Epithelial cell of proximal tubule (primary cell): ENCODE results near the gene RAD51B. TPM values are rescaled to one million over a fixed set of nuclear protein-coding genes. Genes with fewer than 3 reads are reported as not detected.

ENCODE experiments used
- DNase-seq: peaks from one replicate; pipeline ENCODE4 v3.0.0-alpha.2; 2011; ENCODE audit warnings: low read depth
- H3K4me3 ChIP-seq: 2 replicates; pipeline ENCODE4 v1.5.1; 2011; ENCODE audit warnings: low read depth, mild to moderate bottlenecking, low read length
- CTCF ChIP-seq: conservative IDR thresholded peaks from 2 replicates; pipeline ENCODE4 v1.5.1; 2012; ENCODE audit warnings: low read depth, mild to moderate bottlenecking, low read length
- total RNA-seq: library from RNA; depleted of rRNA; stranded (reverse); fragments of >200 nt; gene quantifications from 2 replicates; pipeline ENCODE4 v1.2.3, GENCODE V29; 2015

RAD51B gene
- total RNA-seq, 1 donor from 2014 or later: 6.3 TPM

GRCh38 chr14:68729556-68729955 lies 910.0 kb downstream of the RAD51B start:
- H3K4me3 ChIP-seq: no peak overlapping the region
- no peak for DNase-seq
- TF ChIP-seq CTCF: no peak

- no peak for TF ChIP-seq CTCF
- H3K4me3 ChIP-seq: no peak overlapping the region
- DNase-seq: no peak
Measured at GRCh38 chr14:68730348-68730747, 910.8 kb downstream of the RAD51B start.

GRCh38 chr14:68730811-68731425 lies 911.3 kb downstream of the RAD51B start:
- TF ChIP-seq CTCF: no peak
- DNase-seq: no peak
- no peak overlapping the region for H3K4me3 ChIP-seq

- TF ChIP-seq CTCF: no peak
- no peak for DNase-seq
- H3K4me3 ChIP-seq: no peak overlapping the region
Measured at GRCh38 chr14:68733086-68733914, 913.7 kb downstream of the RAD51B start.

- no peak overlapping the region for H3K4me3 ChIP-seq
- TF ChIP-seq CTCF: no peak
- DNase-seq: no peak
Measured at GRCh38 chr14:68734231-68734732, 914.7 kb downstream of the RAD51B start.

- DNase-seq: no peak
- no peak for TF ChIP-seq CTCF
- H3K4me3 ChIP-seq: no peak overlapping the region
Measured at GRCh38 chr14:68735856-68736255, 916.3 kb downstream of the RAD51B start.

- DNase-seq: no peak
- no peak for TF ChIP-seq CTCF
- no peak overlapping the region for H3K4me3 ChIP-seq
Measured at GRCh38 chr14:68736471-68736871, 916.9 kb downstream of the RAD51B start.
